Astrocyte (in vitro differentiated cells and primary cell): Measurements from ENCODE around the gene PPP6R3.

Experiments
- CTCF ChIP-seq: IDR thresholded peaks from 2 replicates; pipeline ENCODE4 v1.5.1; 2011; ENCODE audit warnings: low read depth, mild to moderate bottlenecking, inconsistent platforms, low read length, moderate library complexity; ENCODE audit not compliant: insufficient read depth
- EZH2 ChIP-seq: IDR thresholded peaks from 2 replicates; pipeline ENCODE4 v1.6.1; 2012; ENCODE audit warnings: mild to moderate bottlenecking, low read length, inconsistent platforms; ENCODE audit not compliant: insufficient read depth

- TF ChIP-seq EZH2: no peak
- no peak for TF ChIP-seq CTCF
These were observed 41.3 kb downstream of the PPP6R3 start for GRCh38 chr11:68501813-68502212.
